Stimulated activated CD8-positive, alpha-beta memory T cell treated with anti-CD3 and anti-CD28 coated beads, Interleukin-4, amount 100 ng/mL, for 4 hours (primary cell): ENCODE results near the gene ZNF214.
"Not testable (repeated sequence)": the region's sequence is repeated elsewhere in the genome, so short reads cannot be mapped to it uniquely, and the experiment has no call there.

Experiments
- DNase-seq, 2 donors: peaks; one replicate each; pipeline ENCODE4 v3.0.0-alpha.2; 2020; ENCODE audit warnings: low read depth in 2 of 2, low spot score in 1 of 2

The ZNF214 gene

GRCh38 chr11:6991227-6991626 lies 28.9 kb downstream of the ZNF214 start:
- DNase-seq = no peak

GRCh38 chr11:6988506-6988905 lies 31.6 kb downstream of the ZNF214 start:
- DNase-seq = no peak

GRCh38 chr11:6986487-6986886 lies 33.7 kb downstream of the ZNF214 start:
- DNase-seq = no peak

- DNase-seq = no peak
These were observed 40.8 kb downstream of the ZNF214 start for GRCh38 chr11:6979365-6979764.

DNA sequence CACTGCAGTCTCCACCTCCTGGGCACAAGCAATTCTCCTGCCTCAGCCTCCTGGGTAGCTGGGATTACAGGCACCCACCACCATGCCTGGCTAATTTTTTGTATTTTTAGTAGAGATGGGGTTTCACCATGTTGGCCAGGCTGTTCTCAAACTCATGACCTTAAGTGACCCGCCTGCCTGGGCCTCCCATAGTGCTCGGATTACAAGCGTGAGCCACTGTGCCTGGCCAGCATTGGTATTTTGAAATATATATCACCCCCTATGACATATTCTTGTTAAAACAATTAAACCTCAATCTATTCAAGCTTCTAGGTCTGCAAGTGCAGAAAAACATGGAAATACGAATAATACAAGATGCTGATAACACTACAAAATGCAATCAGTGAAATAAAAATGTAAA lies 50.3 kb downstream of the ZNF214 start:
- not testable (repeated sequence) for DNase-seq

- no peak for DNase-seq
These were observed 51.3 kb downstream of the ZNF214 start for GRCh38 chr11:6968816-6969215.

GRCh38 chr11:6962673-6963072 lies 57.5 kb downstream of the ZNF214 start:
- no peak for DNase-seq

DNA sequence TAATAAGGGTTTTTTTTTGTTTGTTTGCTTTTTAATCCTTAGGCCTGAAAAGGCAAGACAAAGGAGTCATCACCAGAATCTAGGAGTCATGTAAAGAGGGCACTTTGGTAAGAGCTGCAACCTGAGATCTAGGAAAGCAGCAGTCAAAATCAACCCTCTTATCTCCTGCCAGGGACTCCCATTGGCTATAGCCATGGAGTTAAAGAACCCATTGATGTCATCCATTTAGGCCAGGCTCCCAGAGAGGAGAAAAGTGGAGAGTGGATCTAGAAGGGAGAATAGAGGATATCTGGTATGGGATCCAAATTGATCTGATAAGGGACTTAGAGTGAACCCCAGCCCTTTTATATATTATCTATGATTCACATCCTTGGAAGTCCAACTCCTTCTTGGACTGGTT lies 58.0 kb downstream of the ZNF214 start:
- DNase-seq = no peak

GRCh38 chr11:6954248-6954647 lies 65.9 kb downstream of the ZNF214 start:
- not testable (repeated sequence) for DNase-seq
